Transverse colon (tissue), 4 donors: ENCODE results near the gene BCL6B. TPM values are rescaled to one million over a fixed set of nuclear protein-coding genes. Genes with fewer than 3 reads are reported as not detected.
A peak's percentile ranks its signal among the peaks of the same experiment; 100 is the strongest.

Experiments
- DNase-seq: peaks from one replicate; pipeline ENCODE4 v3.0.0-alpha.2; 2019
- H3K27ac ChIP-seq, 4 donors: fragments of 200-600 bp; sonication (generic); 2 replicates each; pipeline ENCODE4 v1.5.1; 2016 to 2018; ENCODE audit warnings: inconsistent platforms in 4 of 4
- H3K27me3 ChIP-seq: fragments of 200-600 bp; sonication (generic); 2 replicates; pipeline ENCODE4 v1.5.1; 2017; ENCODE audit warnings: inconsistent platforms
- H3K36me3 ChIP-seq, 4 donors: fragments of 200-600 bp; sonication (generic); 2 replicates each; pipeline ENCODE4 v1.5.1; 2017 to 2019; ENCODE audit warnings: inconsistent platforms in 4 of 4
- H3K4me1 ChIP-seq, 4 donors: fragments of 200-600 bp; sonication (generic); 2 replicates each; pipeline ENCODE4 v1.5.1; 2017 to 2020; ENCODE audit warnings: inconsistent platforms in 4 of 4
- H3K4me3 ChIP-seq, 4 donors: fragments of 200-600 bp; sonication (generic); 1 replicate in 1 of 4; 2 replicates in 3 of 4; pipeline versions ENCODE4 v1.5.1 to v1.6.1; 2017 to 2019; ENCODE audit warnings: inconsistent platforms in 4 of 4
- H3K9me3 ChIP-seq, 2 donors: fragments of 200-600 bp; sonication (generic); 2 replicates each; pipeline ENCODE4 v1.5.1; 2017 to 2019; ENCODE audit warnings: inconsistent platforms in 2 of 2
- EP300 ChIP-seq: sonication (generic); formaldehyde crosslinking; IDR thresholded peaks from one replicate; pipeline ENCODE4 v1.6.1; 2017; ENCODE audit warnings: antibody characterized with exemption, low read depth
- POLR2A ChIP-seq: fragments of 450-650 bp; IDR thresholded peaks from one replicate; pipeline ENCODE4 v1.6.1; 2016; ENCODE audit warnings: antibody characterized with exemption, mild to moderate bottlenecking, moderate library complexity
- POLR2AphosphoS5 ChIP-seq, 3 donors: sonication (generic); formaldehyde crosslinking; IDR thresholded peaks; one replicate each; pipeline ENCODE4 v1.6.1; 2016; ENCODE audit warnings: antibody characterized with exemption in 3 of 3
- WGBS, 2 donors: methylation state at CpG; one replicate each; pipeline ENCODE4 v1.1.5; 2018; ENCODE audit warnings: low coverage in 1 of 2; 5-methylcytosine and 5-hydroxymethylcytosine counted together
- in situ Hi-C, 4 donors: fragments of 200-750 bp; cut with MboI; loops; one replicate each; pipeline versions ENCODE4 v1.15.0 to v1.15.1; 2017; ENCODE audit warnings: low sequenced_read_pairs in 3 of 4, low pct_ligation_motif_present in 1 of 4, low pct_unique_long_range_greater_than_20kb in 1 of 4
- intact Hi-C: fragments of 100-400 bp; cut with DNase I; formaldehyde crosslinking; loops from one replicate; pipeline ENCODE4 v1.15.1; 2023; ENCODE audit warnings: low total_unique reads
- total RNA-seq, 4 donors: library from RNA; depleted of rRNA; stranded (reverse); fragments of >200 nt; gene quantifications; one replicate each; pipeline ENCODE4 v1.1.0, GENCODE V29; 2016
- TF ChIP-seq, protein P1 (sequence below), 5 experiments: fragments of 200-600 bp in 3 of 5; fragments of 450-650 bp in 2 of 5; sonication (generic) in 3 of 5; IDR thresholded peaks; 1 replicate in 2 of 5; 2 replicates in 3 of 5; pipeline ENCODE4 v1.5.1; 2016 to 2017; ENCODE audit warnings: antibody characterized with exemption in 5 of 5, inconsistent platforms in 3 of 5, mild to moderate bottlenecking in 2 of 5, moderate library complexity in 1 of 5

Gene BCL6B
- total RNA-seq, 4 donors from 2014 or later: 0.32 to 1.8 (median 0.82) TPM; not detected in 1

DNA sequence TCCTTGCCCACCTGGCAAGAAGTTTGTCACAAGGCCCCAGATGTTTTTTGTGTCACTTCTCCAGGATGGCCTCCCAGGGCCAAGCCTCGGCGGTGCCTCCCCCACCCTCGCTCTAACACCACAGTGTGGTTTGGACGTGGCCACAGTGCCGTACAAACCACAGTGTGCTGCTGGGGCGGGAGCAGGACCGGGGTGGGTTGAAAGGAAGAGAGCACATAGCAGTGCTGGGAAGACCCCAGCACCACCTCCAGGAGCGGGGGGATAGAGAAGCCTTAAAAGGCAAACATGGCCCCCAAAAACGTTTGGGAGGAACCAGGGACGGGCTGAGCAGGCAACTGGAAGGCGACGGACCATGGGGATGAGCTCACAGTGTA lies 5.0 kb upstream of the BCL6B start:
- 58 to 73% methylated on average over 3 to 12 of the region's 12 CpGs for WGBS, 2 donors
- Histone ChIP-seq H3K27ac (peak overlapping the region; percentile 74 to 98 (median 89)), H3K27me3 (peaks cover 7% of the 10 kb centered on the region), H3K9me3 (no peaks in the 10 kb centered on the region), H3K4me3 (peak overlapping the region in 1 of 4 donors; percentile 45), H3K36me3 (no peaks in the 10 kb centered on the region), H3K4me1 (peaks cover 14 to 65% (median 40%) of the 10 kb centered on the region in 4 donors)
- in situ Hi-C loops: loop anchor here in 2 of 4 donors (25.0 kb wide), 2 partner anchors 356 to 381 kb away; partner anchors contain the start of genes C17orf100 (in 1 of the 2), KIAA0753 (in 1 of the 2), MED31 (in 1 of the 2) and TXNDC17 (in 1 of the 2)
- intact Hi-C loops: no loop called here
- no peak for DNase-seq
- TF ChIP-seq, protein P1, sequence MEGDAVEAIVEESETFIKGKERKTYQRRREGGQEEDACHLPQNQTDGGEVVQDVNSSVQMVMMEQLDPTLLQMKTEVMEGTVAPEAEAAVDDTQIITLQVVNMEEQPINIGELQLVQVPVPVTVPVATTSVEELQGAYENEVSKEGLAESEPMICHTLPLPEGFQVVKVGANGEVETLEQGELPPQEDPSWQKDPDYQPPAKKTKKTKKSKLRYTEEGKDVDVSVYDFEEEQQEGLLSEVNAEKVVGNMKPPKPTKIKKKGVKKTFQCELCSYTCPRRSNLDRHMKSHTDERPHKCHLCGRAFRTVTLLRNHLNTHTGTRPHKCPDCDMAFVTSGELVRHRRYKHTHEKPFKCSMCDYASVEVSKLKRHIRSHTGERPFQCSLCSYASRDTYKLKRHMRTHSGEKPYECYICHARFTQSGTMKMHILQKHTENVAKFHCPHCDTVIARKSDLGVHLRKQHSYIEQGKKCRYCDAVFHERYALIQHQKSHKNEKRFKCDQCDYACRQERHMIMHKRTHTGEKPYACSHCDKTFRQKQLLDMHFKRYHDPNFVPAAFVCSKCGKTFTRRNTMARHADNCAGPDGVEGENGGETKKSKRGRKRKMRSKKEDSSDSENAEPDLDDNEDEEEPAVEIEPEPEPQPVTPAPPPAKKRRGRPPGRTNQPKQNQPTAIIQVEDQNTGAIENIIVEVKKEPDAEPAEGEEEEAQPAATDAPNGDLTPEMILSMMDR (IDR thresholded peaks at IDR 0.05): no peak
- TF ChIP-seq EP300 (no peak), POLR2AphosphoS5 (IDR thresholded peaks at IDR 0.05) (no peak), POLR2A (no peak)

- Histone ChIP-seq H3K27me3 (peaks cover 12% of the 10 kb centered on the region), H3K9me3 (no peaks in the 10 kb centered on the region), H3K4me1 (peaks cover 14 to 68% (median 44%) of the 10 kb centered on the region in 4 donors), H3K27ac (peak overlapping the region; percentile 74 to 98 (median 89)), H3K36me3 (no peaks in the 10 kb centered on the region), H3K4me3 (peak overlapping the region in 3 of 4 donors; percentile 37 to 45 (median 37))
- intact Hi-C loops (no loop called here), in situ Hi-C loops (loop anchor here in 2 of 4 donors (25.0 kb wide), 2 partner anchors 356 to 381 kb away; partner anchors contain the start of genes C17orf100 (in 1 of the 2), KIAA0753 (in 1 of the 2), MED31 (in 1 of the 2) and TXNDC17 (in 1 of the 2))
- TF ChIP-seq POLR2A (no peak), EP300 (no peak), POLR2AphosphoS5 (IDR thresholded peaks at IDR 0.05) (no peak)
- TF ChIP-seq, protein P1 (IDR thresholded peaks at IDR 0.05): no peak
- WGBS, 2 donors: 60 to 74% methylated on average over 4 to 9 of the region's 10 CpGs
- peak; percentile 34 for DNase-seq
These were observed 4.4 kb upstream of the BCL6B start for GRCh38 chr17:7018331-7018964.

DNA sequence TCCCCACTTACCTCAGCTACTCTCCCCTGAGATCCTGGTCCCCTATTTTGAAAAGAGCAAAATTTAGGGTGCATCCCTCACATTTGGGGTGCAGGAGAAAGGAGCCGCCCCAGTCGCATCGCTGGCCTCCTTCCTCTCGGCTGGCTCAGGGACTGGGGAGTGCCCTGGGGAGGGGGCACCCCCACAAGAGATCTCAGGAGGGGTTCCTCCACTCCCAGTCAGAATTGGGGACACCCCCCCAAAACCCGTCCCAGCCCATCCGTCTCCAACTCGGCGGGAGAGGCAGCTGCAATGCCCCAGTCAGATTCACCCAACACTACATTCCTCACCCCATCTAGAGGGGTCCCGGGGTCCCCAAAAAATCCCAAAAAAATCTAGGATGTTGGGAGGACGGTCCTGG lies 3.5 kb upstream of the BCL6B start:
- peaks cover 12% of the 10 kb centered on the region for H3K27me3 ChIP-seq
- WGBS, 2 donors: 38% methylated on average over 10 of the region's 10 CpGs; no CpG with 5 or more reads in 1 of the 2 donors
- no peaks in the 10 kb centered on the region for H3K36me3 ChIP-seq
- peaks cover 14 to 61% (median 41%) of the 10 kb centered on the region in 4 donors for H3K4me1 ChIP-seq
- intact Hi-C loops (no loop called here), in situ Hi-C loops (loop anchor here in 2 of 4 donors (25.0 kb wide), 2 partner anchors 357 to 382 kb away; partner anchors contain the start of genes C17orf100 (in 1 of the 2), KIAA0753 (in 1 of the 2), MED31 (in 1 of the 2) and TXNDC17 (in 1 of the 2))
- H3K4me3 ChIP-seq: peak overlapping the region; percentile 37 to 49 (median 41)
- H3K9me3 ChIP-seq: no peaks in the 10 kb centered on the region
- no peak for TF ChIP-seq POLR2A
- no peak for TF ChIP-seq EP300
- TF ChIP-seq, protein P1 (IDR thresholded peaks at IDR 0.05): no peak
- TF ChIP-seq POLR2AphosphoS5 (IDR thresholded peaks at IDR 0.05): no peak
- no peak for DNase-seq
- H3K27ac ChIP-seq: peak overlapping the region; percentile 74 to 98 (median 89)

DNA sequence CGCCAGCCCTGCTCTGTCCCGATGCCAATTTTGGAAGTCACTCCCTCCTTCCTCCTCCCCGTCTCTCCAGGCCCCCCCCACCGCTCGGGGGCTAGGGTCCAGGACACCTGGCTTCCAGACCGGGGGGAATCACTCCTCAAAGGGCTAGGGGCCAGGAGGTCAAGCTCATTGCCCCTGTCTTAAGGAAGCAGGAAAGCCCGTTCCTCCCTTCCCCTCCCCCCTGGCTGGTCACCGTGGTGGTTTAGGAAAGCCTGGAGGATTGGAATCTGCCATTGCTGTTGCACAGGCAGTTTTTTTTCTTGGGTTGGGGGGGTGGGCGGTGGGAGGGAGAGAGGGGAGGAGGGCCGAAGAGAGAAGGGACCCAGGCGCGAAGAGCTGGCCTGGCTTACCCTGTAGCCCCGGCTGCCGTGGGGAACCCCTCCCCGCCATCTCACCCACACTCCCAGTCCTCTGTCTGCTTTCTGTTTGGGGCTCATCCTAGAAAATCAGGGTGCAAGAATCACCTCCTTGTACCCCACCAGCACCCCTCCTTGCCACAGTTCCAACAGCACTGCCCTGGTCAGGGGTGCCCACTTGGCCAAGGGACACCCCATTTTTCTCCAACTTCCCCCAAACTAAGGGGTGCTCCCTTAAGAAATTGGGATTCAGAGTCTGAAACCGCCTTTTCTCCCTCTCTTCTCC lies 2.9 kb upstream of the BCL6B start:
- DNase-seq: peak; percentile 68
- intact Hi-C loops: no loop called here
- Histone ChIP-seq H3K27ac (peak overlapping the region; percentile 74 to 98 (median 89)), H3K9me3 (no peaks in the 10 kb centered on the region), H3K4me3 (peak overlapping the region; percentile 37 to 49 (median 41)), H3K27me3 (peaks cover 12% of the 10 kb centered on the region), H3K36me3 (no peaks in the 10 kb centered on the region), H3K4me1 (peaks cover 14 to 61% (median 41%) of the 10 kb centered on the region in 4 donors)
- 10 to 16% methylated on average over 2 to 16 of the region's 16 CpGs for WGBS, 2 donors
- in situ Hi-C loops: loop anchor here in 2 of 4 donors (25.0 kb wide), 2 partner anchors 358 to 383 kb away; partner anchors contain the start of genes C17orf100 (in 1 of the 2), KIAA0753 (in 1 of the 2), MED31 (in 1 of the 2) and TXNDC17 (in 1 of the 2)
- TF ChIP-seq EP300 (no peak), POLR2A (no peak), POLR2AphosphoS5 (IDR thresholded peaks at IDR 0.05) (no peak)
- TF ChIP-seq, protein P1 (IDR thresholded peaks at IDR 0.05): no peak
